Astrocyte of the cerebellum (primary cell): ENCODE results near the gene PPM1E.
"Not testable (repeated sequence)": the region's sequence is repeated elsewhere in the genome, so short reads cannot be mapped to it uniquely, and the experiment has no call there.

ENCODE experiments used
- DNase-seq: peaks from one replicate; pipeline ENCODE4 v3.0.0-alpha.2; 2011; ENCODE audit warnings: low read depth
- H3K4me3 ChIP-seq: 2 replicates; pipeline ENCODE4 v1.5.1; 2011; ENCODE audit warnings: mild to moderate bottlenecking, low read depth, low read length, moderate library complexity
- in situ Hi-C: cut with HindIII; loops from 2 replicates; pipeline ENCODE4 v1.10.0; 2017; ENCODE audit warnings: low sequenced_read_pairs
- TF ChIP-seq, protein P1 (sequence below): IDR thresholded peaks from 2 replicates; pipeline ENCODE4 v1.5.1; 2012; ENCODE audit warnings: low read length, low read depth, moderate library complexity, mild to moderate bottlenecking; ENCODE audit errors: missing control alignments

The PPM1E gene

DNA sequence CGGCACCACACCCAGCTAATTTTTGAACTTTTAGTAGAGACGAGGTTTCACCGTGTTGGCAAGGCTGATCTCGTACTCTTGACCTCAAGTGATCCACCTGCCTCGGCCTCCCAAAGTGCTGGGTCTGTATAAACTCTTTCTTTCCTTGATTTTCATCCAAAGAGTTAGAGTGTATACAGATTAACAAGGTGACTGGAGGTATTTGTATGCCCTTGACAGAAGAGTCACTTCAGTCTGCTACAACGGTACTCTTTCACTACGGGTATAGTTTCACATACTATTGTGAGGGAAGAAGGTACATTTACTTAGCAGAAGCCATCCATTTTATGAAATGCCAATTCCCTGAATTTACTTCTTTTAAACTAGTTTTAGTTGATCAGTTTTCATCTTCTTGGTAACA, 32.5 kb downstream of the PPM1E start:
- no peak for DNase-seq
- TF ChIP-seq, protein P1, sequence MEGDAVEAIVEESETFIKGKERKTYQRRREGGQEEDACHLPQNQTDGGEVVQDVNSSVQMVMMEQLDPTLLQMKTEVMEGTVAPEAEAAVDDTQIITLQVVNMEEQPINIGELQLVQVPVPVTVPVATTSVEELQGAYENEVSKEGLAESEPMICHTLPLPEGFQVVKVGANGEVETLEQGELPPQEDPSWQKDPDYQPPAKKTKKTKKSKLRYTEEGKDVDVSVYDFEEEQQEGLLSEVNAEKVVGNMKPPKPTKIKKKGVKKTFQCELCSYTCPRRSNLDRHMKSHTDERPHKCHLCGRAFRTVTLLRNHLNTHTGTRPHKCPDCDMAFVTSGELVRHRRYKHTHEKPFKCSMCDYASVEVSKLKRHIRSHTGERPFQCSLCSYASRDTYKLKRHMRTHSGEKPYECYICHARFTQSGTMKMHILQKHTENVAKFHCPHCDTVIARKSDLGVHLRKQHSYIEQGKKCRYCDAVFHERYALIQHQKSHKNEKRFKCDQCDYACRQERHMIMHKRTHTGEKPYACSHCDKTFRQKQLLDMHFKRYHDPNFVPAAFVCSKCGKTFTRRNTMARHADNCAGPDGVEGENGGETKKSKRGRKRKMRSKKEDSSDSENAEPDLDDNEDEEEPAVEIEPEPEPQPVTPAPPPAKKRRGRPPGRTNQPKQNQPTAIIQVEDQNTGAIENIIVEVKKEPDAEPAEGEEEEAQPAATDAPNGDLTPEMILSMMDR: no peak
- H3K4me3 ChIP-seq: no peak overlapping the region
- in situ Hi-C loops: no loop called here

DNA sequence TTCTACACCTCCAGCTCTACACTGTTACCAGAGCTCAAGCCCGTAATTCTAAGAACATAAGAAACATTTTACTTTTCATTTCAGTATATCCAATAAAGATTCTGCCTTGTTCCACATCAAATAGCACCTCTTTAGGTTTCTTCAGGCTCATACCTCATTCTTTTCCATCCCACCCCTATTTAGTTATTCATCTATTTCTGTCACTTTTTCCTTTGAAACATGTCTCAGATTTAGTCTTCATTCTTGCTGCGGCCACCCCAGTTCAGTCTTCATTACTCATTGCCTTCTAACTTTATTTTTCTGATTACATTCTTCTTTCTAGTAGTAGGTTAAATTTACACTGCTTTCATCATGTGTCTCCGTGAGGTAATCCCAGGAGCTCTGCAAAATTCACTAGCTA, 33.5 kb downstream of the PPM1E start:
- H3K4me3 ChIP-seq: no peak overlapping the region
- TF ChIP-seq, protein P1: no peak
- DNase-seq: no peak
- in situ Hi-C loops: no loop called here

DNA sequence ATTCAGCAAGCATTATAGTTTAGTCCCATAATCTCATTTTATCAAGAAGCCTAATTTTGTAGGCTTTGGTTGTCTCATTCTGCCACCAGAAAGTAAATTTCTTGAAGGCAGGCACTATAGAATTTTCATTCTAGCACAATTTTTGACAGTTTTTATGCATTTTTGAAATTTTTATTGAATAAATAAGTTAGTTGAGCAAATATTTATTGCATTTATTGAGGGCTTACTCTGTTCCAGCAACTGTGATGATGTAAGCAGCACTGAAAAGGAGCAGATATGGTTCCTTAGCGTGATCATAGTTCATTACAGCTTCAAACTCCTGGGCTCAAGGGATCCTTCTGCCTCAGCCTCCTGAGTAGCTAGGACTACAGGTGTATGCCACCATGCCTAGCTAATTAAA, 34.2 kb downstream of the PPM1E start:
- DNase-seq: no peak
- H3K4me3 ChIP-seq: no peak overlapping the region
- in situ Hi-C loops: no loop called here
- TF ChIP-seq, protein P1: no peak

DNA sequence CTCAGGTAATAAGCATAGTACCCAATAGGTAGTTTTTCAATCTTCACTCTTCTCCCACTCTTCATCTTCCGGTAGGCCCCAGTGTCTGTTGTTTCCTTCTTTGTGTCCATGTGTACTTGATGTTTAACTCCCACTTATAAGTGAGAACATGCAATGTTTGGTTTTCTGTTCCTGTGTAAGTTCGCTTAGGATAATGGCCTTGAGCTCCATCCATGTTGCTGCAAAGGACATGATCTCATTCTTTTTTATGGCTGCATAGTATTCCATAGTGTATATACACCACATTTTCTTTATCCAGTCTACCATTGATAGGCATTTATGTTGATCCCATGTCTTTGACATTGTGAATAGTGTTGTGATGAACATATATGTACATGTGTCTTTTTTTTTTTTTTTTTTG, 38.9 kb downstream of the PPM1E start:
- in situ Hi-C loops, DNase-seq, H3K4me3 ChIP-seq: not testable (repeated sequence)

DNA sequence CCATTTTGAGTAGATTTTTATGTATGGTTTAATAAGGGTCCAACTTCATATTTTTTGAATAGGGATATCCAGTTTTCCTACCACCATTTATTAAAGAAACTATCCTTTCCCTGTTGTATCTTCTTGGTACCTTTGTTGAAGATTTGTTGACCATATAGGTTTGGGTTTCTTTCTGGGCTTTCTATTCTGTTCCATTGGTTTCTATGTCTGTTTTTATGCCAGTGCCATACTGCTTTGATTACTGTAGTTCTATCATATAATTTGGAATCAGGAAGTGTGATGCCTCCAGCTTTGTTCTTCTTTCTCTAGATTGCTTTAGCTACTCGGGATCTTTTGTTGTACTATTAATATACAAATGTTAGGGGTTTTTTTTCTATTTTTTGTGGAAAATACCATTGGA, 46.5 kb downstream of the PPM1E start:
- TF ChIP-seq, protein P1: no peak
- no peak overlapping the region for H3K4me3 ChIP-seq
- in situ Hi-C loops: no loop called here
- no peak for DNase-seq

DNA sequence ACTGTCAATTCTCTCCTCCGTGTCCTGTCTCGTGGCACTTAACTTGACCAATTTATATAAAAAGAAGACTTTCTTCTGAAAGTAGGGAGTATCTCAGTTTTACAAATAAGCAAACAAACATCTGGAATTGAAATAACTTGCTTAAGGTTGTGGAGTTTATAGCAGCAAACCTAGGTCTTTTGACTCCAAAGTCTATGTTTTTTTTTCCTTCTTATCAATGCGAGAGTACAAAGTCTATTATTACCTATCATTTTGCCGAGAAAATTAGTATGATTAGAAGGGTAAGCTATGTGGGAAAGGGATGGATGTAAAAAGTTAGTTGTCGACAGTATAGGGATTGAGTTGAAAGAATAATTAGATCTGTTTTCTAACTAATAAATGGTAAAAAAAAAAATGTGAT, 50.4 kb downstream of the PPM1E start:
- TF ChIP-seq, protein P1: no peak
- no peak overlapping the region for H3K4me3 ChIP-seq
- DNase-seq: no peak
- in situ Hi-C loops: no loop called here

DNA sequence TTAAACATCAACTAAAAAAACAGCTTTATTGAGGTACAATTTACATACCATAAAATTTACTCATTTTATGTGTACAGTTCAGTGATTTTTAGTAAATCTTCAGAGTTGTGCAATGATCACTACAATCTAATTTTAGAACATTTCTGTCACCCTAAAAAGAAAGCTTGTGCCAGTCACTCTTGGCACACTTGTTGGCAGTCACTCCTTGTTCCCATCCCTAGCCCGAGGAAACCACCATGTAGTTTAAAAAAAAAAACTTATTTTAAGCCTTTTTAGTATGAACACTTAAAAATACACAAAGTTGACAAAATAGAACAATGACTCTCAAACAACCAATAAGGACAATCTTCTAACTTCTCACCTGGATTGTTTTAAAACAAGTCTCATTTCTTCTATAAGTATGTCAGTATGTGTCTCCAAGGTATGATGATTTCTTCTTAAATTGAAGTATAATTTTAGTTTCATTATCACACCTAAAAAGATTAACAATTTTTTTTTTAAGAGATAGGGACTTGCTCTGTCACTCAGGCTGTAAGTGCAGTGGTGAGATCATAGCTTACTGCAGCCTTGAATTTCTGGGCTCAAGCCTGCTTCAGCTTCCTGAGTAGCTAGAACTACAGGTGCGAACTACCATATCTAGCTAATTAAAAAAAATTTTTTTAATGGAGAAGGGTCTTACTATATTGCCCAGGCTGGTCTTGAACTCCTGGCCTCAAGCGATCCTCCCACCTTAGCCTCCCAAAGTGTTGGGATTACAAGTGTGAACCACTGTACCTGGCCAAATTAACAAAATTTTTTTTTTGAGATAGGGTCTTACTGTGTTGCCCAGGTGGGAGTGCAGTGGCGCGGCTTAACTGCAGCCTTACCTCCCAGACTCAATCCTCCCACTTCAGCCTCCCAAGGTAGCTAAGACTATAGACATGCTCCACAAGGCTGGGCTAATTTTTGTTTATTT, 53.2 kb downstream of the PPM1E start:
- H3K4me3 ChIP-seq: no peak overlapping the region
- in situ Hi-C loops: no loop called here
- TF ChIP-seq, protein P1: no peak
- DNase-seq: no peak
